Natural killer cell (primary cell): ENCODE data around the gene FARP1. TPM values are rescaled to one million over a fixed set of nuclear protein-coding genes. Genes with fewer than 3 reads are reported as not detected.

Experiments used
- ATAC-seq, 3 donors: fragments of 150-1000 bp in 2 of 3; fragments of 200-7000 bp in 1 of 3; cut with Tn5 transposase; 1 replicate in 1 of 3; 2 replicates in 2 of 3; pipeline ENCODE4 v1.10.0; 2021; ENCODE audit warnings: mild to moderate bottlenecking in 2 of 3, moderate library complexity in 2 of 3
- DNase-seq, 2 donors: peaks; one replicate each; pipeline versions ENCODE4 v3.0.0 to v3.0.0-alpha.2; 2013 to 2021; ENCODE audit warnings: mixed read lengths in 1 of 2
- H3K27ac ChIP-seq: one replicate; pipeline ENCODE4 v1.5.1; 2013; ENCODE audit warnings: mild to moderate bottlenecking, low read length
- H3K27me3 ChIP-seq: one replicate; pipeline ENCODE4 v1.6.1; 2013; ENCODE audit warnings: low read length; ENCODE audit not compliant: control insufficient read depth, insufficient read depth
- H3K36me3 ChIP-seq: one replicate; pipeline ENCODE4 v1.6.1; 2013; ENCODE audit warnings: low read length; ENCODE audit not compliant: control insufficient read depth, insufficient read depth
- H3K4me1 ChIP-seq: one replicate; pipeline ENCODE4 v1.6.1; 2013; ENCODE audit warnings: low read length; ENCODE audit not compliant: control insufficient read depth, insufficient read depth
- H3K4me3 ChIP-seq: one replicate; pipeline ENCODE4 v1.5.1; 2013; ENCODE audit warnings: low read length
- H3K9me3 ChIP-seq: one replicate; pipeline ENCODE4 v1.6.1; 2013; ENCODE audit warnings: low read length; ENCODE audit not compliant: control insufficient read depth, insufficient read depth
- H3K27ac Mint-ChIP-seq, 2 donors: one replicate each; pipeline ENCODE4 v1.8.0; 2022; ENCODE audit warnings: mild to moderate bottlenecking in 2 of 2, mixed read lengths in 2 of 2, moderate library complexity in 1 of 2
- H3K27me3 Mint-ChIP-seq, 2 donors: one replicate each; pipeline ENCODE4 v1.8.0; 2022; ENCODE audit warnings: low read depth in 2 of 2, mixed read lengths in 2 of 2
- H3K36me3 Mint-ChIP-seq: one replicate; pipeline ENCODE4 v1.8.0; 2022; ENCODE audit warnings: mixed read lengths
- H3K4me1 Mint-ChIP-seq, 2 donors: one replicate each; pipeline ENCODE4 v1.8.0; 2022; ENCODE audit warnings: mixed read lengths in 2 of 2
- H3K4me3 Mint-ChIP-seq: one replicate; pipeline ENCODE4 v1.8.0; 2022; ENCODE audit warnings: mild to moderate bottlenecking, moderate library complexity, mixed read lengths
- H3K9me3 Mint-ChIP-seq, 2 donors: one replicate each; pipeline ENCODE4 v1.8.0; 2022; ENCODE audit warnings: mixed read lengths in 2 of 2
- CTCF ChIP-seq: fragments of 200-600 bp; IDR thresholded peaks from one replicate; pipeline ENCODE4 v1.8.0; 2022; ENCODE audit warnings: antibody characterized with exemption
- WGBS: methylation state at CpG from one replicate; pipeline ENCODE4 v1.1.7; 2013; ENCODE audit warnings: missing lambda C conversion rate; ENCODE audit not compliant: insufficient coverage; 5-methylcytosine and 5-hydroxymethylcytosine counted together
- intact Hi-C: fragments of 100-400 bp; cut with micrococcal nuclease; formaldehyde crosslinking; loops from one replicate; pipeline ENCODE4 v1.14.2; 2022
- total RNA-seq, 4 donors: library from RNA; stranded (reverse); fragments of 120-200 nt in 1 of 4; gene quantifications; one replicate each; pipeline versions ENCODE4 v1.2.3 to v1.2.4, GENCODE V29; 2013 to 2022

FARP1 gene
- total RNA-seq, 3 donors from 2014 or later (not counting 1 experiment from before 2014, with no cell fraction given), result 0.71 to 1.2 (median 1.1) TPM

- Histone ChIP-seq H3K4me3 (no peak overlapping the region), H3K4me1 (no peaks in the 10 kb centered on the region), H3K27ac (no peak overlapping the region), H3K9me3 (no peaks in the 10 kb centered on the region), H3K36me3 (no peaks in the 10 kb centered on the region), H3K27me3 (no peaks in the 10 kb centered on the region)
- WGBS, result 73% methylated on average over 7 of the region's 7 CpGs
- ATAC-seq (no peak), DNase-seq (no peak)
- Mint-ChIP-seq H3K4me3 (no peak overlapping the region), H3K4me1 (no peaks in the 10 kb centered on the region), H3K27me3 (peaks cover 0 to 3% of the 10 kb centered on the region in 2 donors), H3K27ac (no peak overlapping the region), H3K9me3 (no peaks in the 10 kb centered on the region), H3K36me3 (no peaks in the 10 kb centered on the region)
- TF ChIP-seq CTCF, result no peak
- intact Hi-C loops, result no loop called here
These were observed 255.0 kb downstream of the FARP1 start for GRCh38 chr13:98397861-98398260.

GRCh38 chr13:98398581-98398980 is 255.7 kb downstream of the FARP1 start:
- H3K27me3 Mint-ChIP-seq, result peaks cover 0 to 3% of the 10 kb centered on the region in 2 donors
- intact Hi-C loops, result no loop called here
- Histone ChIP-seq H3K36me3 (no peaks in the 10 kb centered on the region), H3K4me1 (no peaks in the 10 kb centered on the region), H3K9me3 (no peaks in the 10 kb centered on the region), H3K4me3 (no peak overlapping the region), H3K27me3 (no peaks in the 10 kb centered on the region), H3K27ac (no peak overlapping the region)
- no peaks in the 10 kb centered on the region for H3K4me1 Mint-ChIP-seq
- H3K36me3 Mint-ChIP-seq, result no peaks in the 10 kb centered on the region
- no peak for TF ChIP-seq CTCF
- WGBS, result 94% methylated on average over 5 of the region's 5 CpGs
- ATAC-seq, result no peak
- H3K27ac Mint-ChIP-seq, result no peak overlapping the region
- H3K4me3 Mint-ChIP-seq, result no peak overlapping the region
- no peak for DNase-seq
- no peaks in the 10 kb centered on the region for H3K9me3 Mint-ChIP-seq

DNA sequence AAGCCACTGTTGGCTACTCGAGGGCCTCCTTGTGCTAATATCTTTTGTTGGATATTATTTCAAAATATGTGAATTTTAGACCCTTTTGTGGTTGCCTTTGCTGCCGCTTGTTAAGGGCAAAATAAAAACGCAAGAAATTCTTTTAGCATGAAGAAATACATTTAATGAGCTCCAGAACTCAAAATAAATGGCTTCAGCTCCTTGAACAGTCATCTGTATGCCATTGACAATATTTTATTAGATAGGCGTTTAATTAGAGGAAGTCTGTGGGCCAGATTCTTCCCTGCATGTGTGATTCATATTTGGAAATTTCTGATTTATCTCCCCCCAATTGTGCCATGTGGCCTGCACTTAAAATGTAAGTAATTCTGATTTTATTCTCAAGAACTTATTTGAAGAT is 256.9 kb downstream of the FARP1 start:
- DNase-seq (no peak), ATAC-seq (no peak)
- H3K4me3 ChIP-seq, result no peak overlapping the region
- Mint-ChIP-seq H3K27me3 (peaks cover 0 to 3% of the 10 kb centered on the region in 2 donors), H3K36me3 (no peaks in the 10 kb centered on the region), H3K27ac (no peak overlapping the region), H3K9me3 (no peaks in the 10 kb centered on the region), H3K4me1 (no peaks in the 10 kb centered on the region), H3K4me3 (no peak overlapping the region)
- no peaks in the 10 kb centered on the region for H3K4me1 ChIP-seq
- TF ChIP-seq CTCF, result no peak
- no peak overlapping the region for H3K27ac ChIP-seq
- no peaks in the 10 kb centered on the region for H3K9me3 ChIP-seq
- no peaks in the 10 kb centered on the region for H3K36me3 ChIP-seq
- no peaks in the 10 kb centered on the region for H3K27me3 ChIP-seq
- intact Hi-C loops, result no loop called here
- 82% methylated on average over 2 of the region's 4 CpGs for WGBS

- Mint-ChIP-seq H3K27ac (no peak overlapping the region), H3K9me3 (no peaks in the 10 kb centered on the region), H3K4me1 (no peaks in the 10 kb centered on the region), H3K27me3 (peaks cover 0 to 5% of the 10 kb centered on the region in 2 donors), H3K4me3 (no peak overlapping the region), H3K36me3 (no peaks in the 10 kb centered on the region)
- no peaks in the 10 kb centered on the region for H3K9me3 ChIP-seq
- no peaks in the 10 kb centered on the region for H3K4me1 ChIP-seq
- ATAC-seq (no peak), DNase-seq (no peak)
- no peak for TF ChIP-seq CTCF
- H3K36me3 ChIP-seq, result no peaks in the 10 kb centered on the region
- intact Hi-C loops, result no loop called here
- H3K27me3 ChIP-seq, result no peaks in the 10 kb centered on the region
- no peak overlapping the region for H3K27ac ChIP-seq
- 96% methylated on average over 13 of the region's 13 CpGs for WGBS
- H3K4me3 ChIP-seq, result no peak overlapping the region
These were observed 259.0 kb downstream of the FARP1 start for GRCh38 chr13:98401934-98402333.
